ENCODE measurements around the gene SP140L. TPM values are rescaled to one million over a fixed set of nuclear protein-coding genes. Genes with fewer than 3 reads are reported as not detected.

The SP140L gene
- total RNA-seq, 1 experiment from 2014 or later: 16.6 TPM

GRCh38 chr2:230305416-230306275 lies 21.3 kb upstream of the SP140L start:
- POLR2A ChIA-PET: no interaction called here
- DNase-seq (ENCODE audit: low read depth, low spot score): no peak
- Histone ChIP-seq H3K4me3 (ENCODE audit: low read depth in 2 of 2, low read length in 2 of 2) (no peak overlapping the region), H3K9me3 (ENCODE audit: control insufficient read depth, insufficient read depth, low read depth, low read length) (no peaks in the 10 kb centered on the region), H3K27ac (ENCODE audit: low read length) (no peak overlapping the region), H3K4me1 (ENCODE audit: control insufficient read depth, insufficient read depth, low read length) (no peaks in the 10 kb centered on the region), H3K36me3 (ENCODE audit: control insufficient read depth, insufficient read depth, low read length) (no peaks in the 10 kb centered on the region), H3K27me3 (ENCODE audit: control insufficient read depth, insufficient read depth, low read length) (no peaks in the 10 kb centered on the region; the same call in 1 of the 2 replicates)
- TF ChIP-seq TCF7L2 (IDR thresholded peaks at IDR 0.05; ENCODE audit: low read depth, low read length): no peak
- no peak for TF ChIP-seq POLR2AphosphoS5 (IDR thresholded peaks at IDR 0.05; ENCODE audit: low read depth, low read length)
- TF ChIP-seq SIN3A (IDR thresholded peaks at IDR 0.05; ENCODE audit: borderline replicate concordance, insufficient read depth, low read depth, low read length): no peak
- TF ChIP-seq REST (IDR thresholded peaks at IDR 0.05; ENCODE audit: insufficient read depth in 1 of 2, low read depth in 2 of 2, low read length in 1 of 2): no peak
- TF ChIP-seq CTCF (IDR thresholded peaks at IDR 0.05): no peak
- no peak for ATAC-seq
- in situ Hi-C loops (cut with HindIII; ENCODE audit: low pct_unique_long_range_greater_than_20kb, low sequenced_read_pairs) (no loop called here), intact Hi-C loops (cut with micrococcal nuclease; ENCODE audit: unreplicated experiment) (no loop called here)
- no TSS peak for BruUV-seq (replicated peaks)
- CTCF ChIA-PET: no interaction called here

GRCh38 chr2:230306474-230306873 lies 20.5 kb upstream of the SP140L start:
- intact Hi-C loops (cut with micrococcal nuclease; ENCODE audit: unreplicated experiment) (no loop called here), in situ Hi-C loops (cut with HindIII; ENCODE audit: low pct_unique_long_range_greater_than_20kb, low sequenced_read_pairs) (no loop called here)
- ATAC-seq: no peak
- Histone ChIP-seq H3K27me3 (ENCODE audit: control insufficient read depth, insufficient read depth, low read length) (no peaks in the 10 kb centered on the region), H3K36me3 (ENCODE audit: control insufficient read depth, insufficient read depth, low read length) (no peaks in the 10 kb centered on the region), H3K4me1 (ENCODE audit: control insufficient read depth, insufficient read depth, low read length) (no peaks in the 10 kb centered on the region), H3K4me3 (ENCODE audit: low read depth in 2 of 2, low read length in 2 of 2) (no peak overlapping the region), H3K27ac (ENCODE audit: low read length) (no peak overlapping the region), H3K9me3 (ENCODE audit: control insufficient read depth, insufficient read depth, low read depth, low read length) (no peaks in the 10 kb centered on the region)
- CTCF ChIA-PET: no interaction called here
- POLR2A ChIA-PET: no interaction called here
- no peak for DNase-seq (ENCODE audit: low read depth, low spot score)
- no TSS peak for BruUV-seq (replicated peaks)
- TF ChIP-seq POLR2AphosphoS5 (IDR thresholded peaks at IDR 0.05; ENCODE audit: low read depth, low read length): no peak
- TF ChIP-seq CTCF (IDR thresholded peaks at IDR 0.05): no peak
- TF ChIP-seq SIN3A (IDR thresholded peaks at IDR 0.05; ENCODE audit: borderline replicate concordance, insufficient read depth, low read depth, low read length): no peak
- no peak for TF ChIP-seq REST (IDR thresholded peaks at IDR 0.05; ENCODE audit: insufficient read depth in 1 of 2, low read depth in 2 of 2, low read length in 1 of 2)
- no peak for TF ChIP-seq TCF7L2 (IDR thresholded peaks at IDR 0.05; ENCODE audit: low read depth, low read length)
